HepG2 (cell line): ENCODE data around the gene SKIDA1. TPM values are rescaled to one million over a fixed set of nuclear protein-coding genes. Genes with fewer than 3 reads are reported as not detected.
A peak's percentile ranks its signal among the peaks of the same experiment; 100 is the strongest.

Experiments used
- CC2D1A ChIP-seq: sonication (generic); formaldehyde crosslinking; IDR thresholded peaks from 2 replicates; pipeline ENCODE4 v1.8.1; 2023; ENCODE audit warnings: mild to moderate bottlenecking, missing genetic modification reagents
- CREB1 ChIP-seq, 2 experiments: fragments of 450-650 bp in 1 of 2; IDR thresholded peaks; 2 replicates each; pipeline ENCODE4 v1.6.1; 2016 to 2017; ENCODE audit warnings: control low read depth in 1 of 2, mild to moderate bottlenecking in 1 of 2, missing compliant biosample characterization in 1 of 2, missing genetic modification characterization in 1 of 2
- ELF3 ChIP-seq: IDR thresholded peaks from 2 replicates; pipeline ENCODE4 v1.6.1; 2016; ENCODE audit warnings: missing genetic modification reagents, missing compliant biosample characterization
- HDAC1 ChIP-seq: sonication (generic); formaldehyde crosslinking; IDR thresholded peaks from 2 replicates; pipeline ENCODE4 v1.5.1; 2020; ENCODE audit warnings: mild to moderate bottlenecking, missing genetic modification reagents
- KLF9 ChIP-seq: IDR thresholded peaks from 2 replicates; pipeline ENCODE4 v1.6.1; 2016; ENCODE audit warnings: low read depth
- KMT2B ChIP-seq: IDR thresholded peaks from 2 replicates; pipeline ENCODE4 v1.6.1; 2016; ENCODE audit warnings: missing genetic modification reagents, missing compliant biosample characterization
- TBP ChIP-seq: sonication (generic); formaldehyde crosslinking; IDR thresholded peaks from 2 replicates; pipeline ENCODE4 v1.5.0; 2020; ENCODE audit warnings: missing genetic modification reagents
- ZNF234 ChIP-seq: sonication (generic); formaldehyde crosslinking; conservative IDR thresholded peaks from 2 replicates; pipeline ENCODE4 v1.5.1; 2020; ENCODE audit warnings: mild to moderate bottlenecking, missing genetic modification reagents
- ZNF33A ChIP-seq: sonication (generic); formaldehyde crosslinking; IDR thresholded peaks from 2 replicates; pipeline ENCODE4 v1.5.1; 2020; ENCODE audit warnings: missing genetic modification reagents, mild to moderate bottlenecking, moderate library complexity, borderline replicate concordance
- ZNF570 ChIP-seq: sonication (generic); formaldehyde crosslinking; IDR thresholded peaks from 2 replicates; pipeline ENCODE4 v1.4.0; 2020; ENCODE audit warnings: mild to moderate bottlenecking, missing genetic modification reagents, borderline replicate concordance
- polyA plus RNA-seq, 8 experiments: library from polyadenylated mRNA; depleted of rRNA in 3 of 8; stranded (reverse) in 7 of 8; unstranded in 1 of 8; fragments of >200 nt; fragmentation: Illumina TruSeq in 4 of 8; extraction: Trizol in 4 of 8; gene quantifications; 2 replicates each; pipeline versions ENCODE4 v1.2.1 to v1.2.3, GENCODE V29; 2011 to 2016; ENCODE audit warnings: low read depth in 4 of 8, missing spikeins in 1 of 8, mixed read lengths in 1 of 8; ENCODE audit not compliant: insufficient read depth in 1 of 8
- total RNA-seq, 5 experiments: library from RNA; depleted of rRNA; stranded (reverse); fragments of >200 nt; fragmentation: Illumina TruSeq; extraction: Trizol; gene quantifications; 2 replicates each; pipeline ENCODE4 v1.2.3, GENCODE V29; 2016; ENCODE audit warnings: low read depth in 1 of 5
- TF ChIP-seq, protein P1 (sequence below): sonication (generic); formaldehyde crosslinking; IDR thresholded peaks from 2 replicates; pipeline ENCODE4 v1.5.1; 2020; ENCODE audit warnings: mild to moderate bottlenecking, missing genetic modification reagents, borderline replicate concordance
- TF ChIP-seq, protein P2 (sequence below): sonication (generic); formaldehyde crosslinking; conservative IDR thresholded peaks from 2 replicates; pipeline ENCODE4 v1.8.0; 2022; ENCODE audit warnings: mild to moderate bottlenecking, moderate library complexity, missing genetic modification reagents

Gene SKIDA1
- total and polyA plus RNA-seq, 2 of the 13 experiments (the other 11 are each of a cell fraction or from before 2014, with no cell fraction given): 0.73 to 1.5 TPM

DNA sequence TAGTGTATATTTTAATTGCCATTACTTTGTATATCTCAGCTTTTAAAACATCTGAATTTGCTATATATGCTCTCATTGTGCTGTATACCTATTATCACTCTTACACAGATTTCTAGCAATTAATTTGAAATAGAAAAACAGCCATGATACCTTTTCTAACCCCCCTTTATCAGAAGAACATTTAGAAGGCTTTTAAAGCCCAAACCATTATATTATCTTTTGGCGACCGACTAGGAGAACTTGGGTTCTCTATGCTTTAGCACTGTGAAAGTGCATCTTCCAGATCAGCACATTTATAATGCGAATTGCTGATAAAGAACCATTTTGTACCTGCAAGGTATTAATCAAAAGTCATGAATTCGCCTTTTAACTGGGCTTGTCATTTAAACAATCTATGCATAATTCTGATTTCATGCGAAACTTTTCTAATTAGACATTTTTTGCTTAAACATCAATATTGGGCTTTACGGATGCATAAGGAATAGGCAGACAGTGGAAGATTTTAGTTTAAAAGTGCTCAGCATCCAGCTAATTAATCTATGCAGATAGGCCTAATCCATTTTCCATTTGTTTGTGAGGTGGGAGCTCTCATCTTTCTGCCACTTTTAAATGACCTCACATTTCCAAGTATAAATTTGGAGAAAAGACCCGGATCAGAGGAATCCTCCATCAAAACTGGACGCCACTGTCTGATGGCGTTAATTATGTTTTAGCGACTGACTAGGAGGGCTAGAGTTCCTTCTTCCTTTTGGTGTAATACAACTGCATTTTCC is 7.4 kb upstream of the SKIDA1 start (continued):
- TF ChIP-seq, protein P1, sequence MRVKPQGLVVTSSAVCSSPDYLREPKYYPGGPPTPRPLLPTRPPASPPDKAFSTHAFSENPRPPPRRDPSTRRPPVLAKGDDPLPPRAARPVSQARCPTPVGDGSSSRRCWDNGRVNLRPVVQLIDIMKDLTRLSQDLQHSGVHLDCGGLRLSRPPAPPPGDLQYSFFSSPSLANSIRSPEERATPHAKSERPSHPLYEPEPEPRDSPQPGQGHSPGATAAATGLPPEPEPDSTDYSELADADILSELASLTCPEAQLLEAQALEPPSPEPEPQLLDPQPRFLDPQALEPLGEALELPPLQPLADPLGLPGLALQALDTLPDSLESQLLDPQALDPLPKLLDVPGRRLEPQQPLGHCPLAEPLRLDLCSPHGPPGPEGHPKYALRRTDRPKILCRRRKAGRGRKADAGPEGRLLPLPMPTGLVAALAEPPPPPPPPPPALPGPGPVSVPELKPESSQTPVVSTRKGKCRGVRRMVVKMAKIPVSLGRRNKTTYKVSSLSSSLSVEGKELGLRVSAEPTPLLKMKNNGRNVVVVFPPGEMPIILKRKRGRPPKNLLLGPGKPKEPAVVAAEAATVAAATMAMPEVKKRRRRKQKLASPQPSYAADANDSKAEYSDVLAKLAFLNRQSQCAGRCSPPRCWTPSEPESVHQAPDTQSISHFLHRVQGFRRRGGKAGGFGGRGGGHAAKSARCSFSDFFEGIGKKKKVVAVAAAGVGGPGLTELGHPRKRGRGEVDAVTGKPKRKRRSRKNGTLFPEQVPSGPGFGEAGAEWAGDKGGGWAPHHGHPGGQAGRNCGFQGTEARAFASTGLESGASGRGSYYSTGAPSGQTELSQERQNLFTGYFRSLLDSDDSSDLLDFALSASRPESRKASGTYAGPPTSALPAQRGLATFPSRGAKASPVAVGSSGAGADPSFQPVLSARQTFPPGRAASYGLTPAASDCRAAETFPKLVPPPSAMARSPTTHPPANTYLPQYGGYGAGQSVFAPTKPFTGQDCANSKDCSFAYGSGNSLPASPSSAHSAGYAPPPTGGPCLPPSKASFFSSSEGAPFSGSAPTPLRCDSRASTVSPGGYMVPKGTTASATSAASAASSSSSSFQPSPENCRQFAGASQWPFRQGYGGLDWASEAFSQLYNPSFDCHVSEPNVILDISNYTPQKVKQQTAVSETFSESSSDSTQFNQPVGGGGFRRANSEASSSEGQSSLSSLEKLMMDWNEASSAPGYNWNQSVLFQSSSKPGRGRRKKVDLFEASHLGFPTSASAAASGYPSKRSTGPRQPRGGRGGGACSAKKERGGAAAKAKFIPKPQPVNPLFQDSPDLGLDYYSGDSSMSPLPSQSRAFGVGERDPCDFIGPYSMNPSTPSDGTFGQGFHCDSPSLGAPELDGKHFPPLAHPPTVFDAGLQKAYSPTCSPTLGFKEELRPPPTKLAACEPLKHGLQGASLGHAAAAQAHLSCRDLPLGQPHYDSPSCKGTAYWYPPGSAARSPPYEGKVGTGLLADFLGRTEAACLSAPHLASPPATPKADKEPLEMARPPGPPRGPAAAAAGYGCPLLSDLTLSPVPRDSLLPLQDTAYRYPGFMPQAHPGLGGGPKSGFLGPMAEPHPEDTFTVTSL (CRISPR knock-in tag): 0 out of 2 replicates have a peak, but pooled peaks have one; percentile 36
- TF ChIP-seq TBP (CRISPR knock-in tag) (no peak), KMT2B (CRISPR knock-in tag) (0 out of 2 replicates have a peak, but pooled peaks have one; percentile 6), CC2D1A (CRISPR knock-in tag) (0 out of 2 replicates have a peak, but pooled peaks have one; percentile 25), ZNF570 (CRISPR knock-in tag) (no peak), ZNF33A (CRISPR knock-in tag) (peak; percentile 86; the same call in 1 of the 2 replicates), HDAC1 (CRISPR knock-in tag) (no peak), CREB1 (IDR thresholded peaks at IDR 0.05) (no peak), CREB1 (CRISPR knock-in tag; IDR thresholded peaks at IDR 0.05) (peak; percentile 16; the same call in 1 of the 2 replicates), ZNF234 (CRISPR knock-in tag) (no peak), KLF9 (CRISPR knock-in tag) (0 out of 2 replicates have a peak, but pooled peaks have one; percentile 11), ELF3 (CRISPR knock-in tag) (0 out of 2 replicates have a peak, but pooled peaks have one; percentile 17)
- TF ChIP-seq, protein P2, sequence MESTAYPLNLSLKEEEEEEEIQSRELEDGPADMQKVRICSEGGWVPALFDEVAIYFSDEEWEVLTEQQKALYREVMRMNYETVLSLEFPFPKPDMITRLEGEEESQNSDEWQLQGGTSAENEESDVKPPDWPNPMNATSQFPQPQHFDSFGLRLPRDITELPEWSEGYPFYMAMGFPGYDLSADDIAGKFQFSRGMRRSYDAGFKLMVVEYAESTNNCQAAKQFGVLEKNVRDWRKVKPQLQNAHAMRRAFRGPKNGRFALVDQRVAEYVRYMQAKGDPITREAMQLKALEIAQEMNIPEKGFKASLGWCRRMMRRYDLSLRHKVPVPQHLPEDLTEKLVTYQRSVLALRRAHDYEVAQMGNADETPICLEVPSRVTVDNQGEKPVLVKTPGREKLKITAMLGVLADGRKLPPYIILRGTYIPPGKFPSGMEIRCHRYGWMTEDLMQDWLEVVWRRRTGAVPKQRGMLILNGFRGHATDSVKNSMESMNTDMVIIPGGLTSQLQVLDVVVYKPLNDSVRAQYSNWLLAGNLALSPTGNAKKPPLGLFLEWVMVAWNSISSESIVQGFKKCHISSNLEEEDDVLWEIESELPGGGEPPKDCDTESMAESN (CRISPR knock-in tag): 0 out of 2 replicates have a peak, but pooled peaks have one; percentile 10
